ENCODE results near the gene SENP2.

Gene SENP2

DNA sequence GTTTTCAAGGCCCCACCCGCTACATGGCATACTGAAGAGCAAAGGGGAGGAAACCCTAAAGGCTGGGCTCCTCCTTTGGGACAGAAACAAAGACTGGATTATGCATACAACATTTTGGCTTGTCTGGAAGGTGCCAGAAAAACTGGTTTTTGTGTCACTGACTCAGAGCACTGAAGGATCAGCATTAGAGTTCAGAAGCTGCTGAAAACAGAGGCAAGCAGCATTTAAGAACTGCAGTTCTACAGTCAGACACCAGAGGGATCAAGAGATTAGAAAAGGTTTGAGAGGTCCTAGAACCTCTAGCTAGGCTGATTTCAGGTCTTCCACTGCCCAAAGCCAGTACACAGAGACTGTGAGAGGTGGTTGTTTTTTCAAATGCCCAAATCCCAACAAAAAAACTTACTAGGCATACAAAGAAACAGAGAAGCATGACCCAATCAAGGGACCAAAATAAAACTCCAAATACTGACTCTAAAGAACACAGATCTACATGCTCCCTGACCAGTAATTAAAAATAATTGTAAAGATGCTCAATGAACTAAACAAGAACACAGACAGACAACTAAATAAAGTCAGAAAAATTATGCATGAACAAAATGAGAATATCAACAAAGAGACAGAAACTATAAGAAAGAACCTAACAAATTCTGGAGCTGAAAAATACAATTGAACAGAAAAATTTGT lies 91.2 kb downstream of the SENP2 start:
- Mint-ChIP-seq H3K27ac (no peak overlapping the region), H3K9me3 (peaks cover 12% of the 10 kb centered on the region), H3K4me1 (no peaks in the 10 kb centered on the region), H3K36me3 (no peaks in the 10 kb centered on the region), H3K4me3 (no peak overlapping the region)
- DNase-seq (ENCODE audit: low spot score in 2 of 2) (no peak), ATAC-seq (no peak)

DNA sequence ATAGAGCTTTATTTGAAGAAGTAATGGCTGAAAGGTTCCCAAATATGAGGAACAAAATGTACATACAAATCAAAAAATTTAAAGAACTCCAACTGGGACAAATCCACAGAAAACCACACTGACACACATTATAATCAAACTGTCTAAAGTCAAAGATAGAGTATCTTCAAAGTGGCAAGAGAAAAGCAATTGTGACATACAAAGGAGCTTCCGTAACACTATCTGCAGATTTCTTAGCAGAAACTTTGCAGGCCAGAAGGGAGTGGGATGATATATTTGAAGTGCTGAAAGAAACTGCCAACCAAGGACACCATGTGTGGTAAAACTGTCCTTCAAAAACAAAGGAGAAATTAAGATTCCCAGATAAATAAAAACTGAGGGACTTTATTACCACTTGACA lies 91.9 kb downstream of the SENP2 start:
- Mint-ChIP-seq H3K4me1 (no peaks in the 10 kb centered on the region), H3K9me3 (peaks cover 12% of the 10 kb centered on the region), H3K36me3 (no peaks in the 10 kb centered on the region), H3K4me3 (no peak overlapping the region), H3K27ac (no peak overlapping the region)
- ATAC-seq (no peak), DNase-seq (ENCODE audit: low spot score in 2 of 2) (no peak)

DNA sequence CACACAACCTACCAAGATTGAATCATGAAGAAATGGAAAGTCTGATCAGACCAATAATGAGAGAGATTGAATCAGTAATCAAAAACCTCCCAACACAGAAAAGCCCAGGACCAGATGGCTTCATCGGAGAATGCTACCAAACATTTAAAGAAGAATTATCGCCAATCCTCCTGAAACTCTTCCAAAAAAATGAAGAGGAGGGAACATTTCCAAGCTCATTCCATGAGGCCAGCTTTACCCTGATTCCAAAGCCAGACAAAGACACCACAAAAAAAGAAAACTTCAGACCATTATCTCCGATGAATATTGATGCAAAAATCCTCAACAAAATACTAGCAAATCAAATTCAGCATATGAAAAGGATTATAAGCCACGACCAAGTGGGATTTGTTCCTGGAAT lies 94.1 kb downstream of the SENP2 start:
- Mint-ChIP-seq H3K27ac (no peak overlapping the region), H3K9me3 (peaks cover 12% of the 10 kb centered on the region), H3K36me3 (no peaks in the 10 kb centered on the region), H3K4me1 (no peaks in the 10 kb centered on the region), H3K4me3 (no peak overlapping the region)
- no peak for DNase-seq (ENCODE audit: low spot score in 2 of 2)
- no peak for ATAC-seq

Measured in stimulated activated effector memory CD8-positive, alpha-beta T cell treated with anti-CD3 and anti-CD28 coated beads, Interleukin-12 subunit alpha, Interleukin-12 subunit beta, amount 100 ng/mL, for 72 hours (primary cell).